GM23248 (cell line): ENCODE measurements around the gene CMTR1. TPM values are rescaled to one million over a fixed set of nuclear protein-coding genes. Genes with fewer than 3 reads are reported as not detected.

Source experiments
- DNase-seq: peaks from one replicate; pipeline ENCODE4 v3.0.0-alpha.2; 2015
- H2AFZ ChIP-seq: fragments of 200-600 bp; sonication (generic); 2 replicates; pipeline ENCODE4 v1.6.1; 2016; ENCODE audit warnings: antibody characterized with exemption
- H3F3A ChIP-seq: fragments of 200-600 bp; sonication (generic); 2 replicates; pipeline ENCODE4 v1.6.1; 2016; ENCODE audit warnings: mild to moderate bottlenecking, antibody characterized with exemption, mixed run types; ENCODE audit not compliant: insufficient read depth
- H3K27ac ChIP-seq: fragments of 200-600 bp; sonication (generic); 2 replicates; pipeline ENCODE4 v1.5.1; 2016; ENCODE audit warnings: mild to moderate bottlenecking
- H3K27me3 ChIP-seq: fragments of 200-600 bp; sonication (generic); replicated peaks from 2 replicates; pipeline ENCODE4 v1.6.1; 2016; ENCODE audit warnings: mild to moderate bottlenecking; ENCODE audit not compliant: insufficient read depth
- H3K36me3 ChIP-seq: fragments of 200-600 bp; sonication (generic); 2 replicates; pipeline ENCODE4 v1.6.1; 2016; ENCODE audit warnings: low read depth, mild to moderate bottlenecking
- H3K4me1 ChIP-seq: fragments of 200-600 bp; sonication (generic); 2 replicates; pipeline ENCODE4 v1.6.1; 2016; ENCODE audit warnings: mild to moderate bottlenecking; ENCODE audit not compliant: insufficient read depth
- H3K4me2 ChIP-seq: fragments of 200-600 bp; sonication (generic); one replicate; pipeline ENCODE4 v1.6.1; 2016; ENCODE audit warnings: mild to moderate bottlenecking; ENCODE audit not compliant: unreplicated experiment
- H3K4me3 ChIP-seq: fragments of 200-600 bp; sonication (generic); 2 replicates; pipeline ENCODE4 v1.5.1; 2016; ENCODE audit warnings: mild to moderate bottlenecking
- H3K79me2 ChIP-seq: fragments of 200-600 bp; sonication (generic); 2 replicates; pipeline ENCODE4 v1.6.1; 2016; ENCODE audit warnings: mild to moderate bottlenecking; ENCODE audit not compliant: insufficient read depth
- H3K9ac ChIP-seq: fragments of 200-600 bp; sonication (generic); 2 replicates; pipeline ENCODE4 v1.6.1; 2016; ENCODE audit warnings: mild to moderate bottlenecking
- H3K9me2 ChIP-seq: fragments of 200-600 bp; sonication (generic); 2 replicates; pipeline ENCODE4 v1.6.1; 2016; ENCODE audit warnings: mixed run types, mild to moderate bottlenecking, moderate library complexity; ENCODE audit not compliant: insufficient read depth
- H3K9me3 ChIP-seq: fragments of 200-600 bp; sonication (generic); one replicate; pipeline ENCODE4 v1.6.1; 2017; ENCODE audit warnings: low read depth
- H4K20me1 ChIP-seq: fragments of 200-600 bp; sonication (generic); 2 replicates; pipeline ENCODE4 v1.6.0; 2016; ENCODE audit not compliant: insufficient read depth
- EZH2 ChIP-seq: fragments of 200-600 bp; sonication (generic); IDR thresholded peaks from 2 replicates; pipeline ENCODE4 v1.6.1; 2018; ENCODE audit warnings: antibody characterized with exemption, mild to moderate bottlenecking; ENCODE audit not compliant: insufficient read depth, poor library complexity, severe bottlenecking
- EZH2phosphoT487 ChIP-seq: fragments of 200-600 bp; sonication (generic); IDR thresholded peaks from 2 replicates; pipeline ENCODE4 v1.6.1; 2018; ENCODE audit warnings: antibody characterized with exemption, moderate library complexity, mild to moderate bottlenecking, low read depth; ENCODE audit not compliant: insufficient read depth
- WGBS, 2 experiments: methylation state at CpG; one replicate each; pipeline ENCODE4 v1.1.6; 2015 to 2017; ENCODE audit warnings: low lambda C conversion rate in 2 of 2, low coverage in 1 of 2; ENCODE audit errors: missing lambda C conversion rate in 2 of 2; 5-methylcytosine and 5-hydroxymethylcytosine counted together
- in situ Hi-C: fragments of 300-500 bp; cut with MboI; formaldehyde crosslinking; loops from 2 replicates; pipeline ENCODE4 v1.15.0; 2020
- polyA plus RNA-seq: library from polyadenylated mRNA; unstranded; fragments of >200 nt; fragmentation: Nextera tagmentation; extraction: Ambion mirVana; gene quantifications from 2 replicates; pipeline ENCODE4 v1.2.1, GENCODE V29; 2016
- total RNA-seq: library from RNA; depleted of rRNA; stranded (reverse); fragments of >200 nt; shearing (Covaris generic); gene quantifications from 2 replicates; pipeline ENCODE4 v1.2.3, GENCODE V29; 2014

CMTR1 gene
- total and polyA plus RNA-seq, 2 experiments from 2014 or later = 16.1 to 46.3 TPM

GRCh38 chr6:37456126-37456525 is 23.1 kb downstream of the CMTR1 start:
- WGBS, 2 experiments = 15% methylated on average over 6 of the region's 6 CpGs
- Histone ChIP-seq H3K9ac (peak overlapping the region; percentile 79), H2AFZ (peak overlapping the region; percentile 6; the same call in 1 of the 2 replicates), H3K36me3 (peaks cover 12% of the 10 kb centered on the region; the same call in 1 of the 2 replicates), H3K27ac (peak overlapping the region; percentile 98), H3K4me2 (peak overlapping the region; percentile 72), H3K4me3 (peak overlapping the region; percentile 45), H3K79me2 (0 out of 2 replicates have a peak, but pooled peaks cover 3% of the 10 kb centered on the region), H3K9me3 (no peaks in the 10 kb centered on the region), H4K20me1 (no peaks in the 10 kb centered on the region), H3K4me1 (peaks cover 60% of the 10 kb centered on the region), H3K27me3 (no peaks in the 10 kb centered on the region), H3F3A (peaks cover 42% of the 10 kb centered on the region), H3K9me2 (no peaks in the 10 kb centered on the region)
- in situ Hi-C loops = no loop called here
- DNase-seq = peak; percentile 95
- TF ChIP-seq EZH2phosphoT487 = no peak
- TF ChIP-seq EZH2 = no peak

- Histone ChIP-seq H3K4me2 (peak overlapping the region; percentile 72), H3K27ac (peak overlapping the region; percentile 98), H3K9ac (peak overlapping the region; percentile 79), H3K9me3 (no peaks in the 10 kb centered on the region), H3F3A (peaks cover 33% of the 10 kb centered on the region), H3K27me3 (no peaks in the 10 kb centered on the region), H3K4me1 (peaks cover 51% of the 10 kb centered on the region), H3K36me3 (peaks cover 13% of the 10 kb centered on the region; the same call in 1 of the 2 replicates), H3K9me2 (no peaks in the 10 kb centered on the region), H3K79me2 (0 out of 2 replicates have a peak, but pooled peaks cover 3% of the 10 kb centered on the region), H3K4me3 (peak overlapping the region; percentile 45), H2AFZ (no peak overlapping the region; the same call in 1 of the 2 replicates), H4K20me1 (no peaks in the 10 kb centered on the region)
- in situ Hi-C loops = no loop called here
- peak; percentile 96 for DNase-seq
- WGBS, 2 experiments = 5 to 8% methylated on average over 6 of the region's 6 CpGs
- TF ChIP-seq EZH2phosphoT487 (no peak), EZH2 (no peak)
These were observed 24.0 kb downstream of the CMTR1 start for GRCh38 chr6:37456816-37457560.

GRCh38 chr6:37459981-37460800 is 27.2 kb downstream of the CMTR1 start:
- no peak overlapping the region for H2AFZ ChIP-seq

GRCh38 chr6:37460805-37461204 is 27.8 kb downstream of the CMTR1 start:
- Histone ChIP-seq H3K27me3 (no peaks in the 10 kb centered on the region), H3K9me2 (no peaks in the 10 kb centered on the region), H4K20me1 (no peaks in the 10 kb centered on the region), H3K79me2 (0 out of 2 replicates have a peak, but pooled peaks cover 3% of the 10 kb centered on the region), H3K4me2 (no peak overlapping the region), H3K36me3 (peaks cover 15% of the 10 kb centered on the region), H3K4me3 (no peak overlapping the region), H3K9ac (no peak overlapping the region), H2AFZ (no peak overlapping the region), H3K27ac (no peak overlapping the region), H3F3A (peaks cover 13% of the 10 kb centered on the region), H3K4me1 (peaks cover 20% of the 10 kb centered on the region), H3K9me3 (no peaks in the 10 kb centered on the region)
- DNase-seq = no peak
- in situ Hi-C loops = no loop called here
- TF ChIP-seq EZH2 (no peak), EZH2phosphoT487 (no peak)
- 97 to 100% methylated on average over 2 of the region's 2 CpGs for WGBS, 2 experiments

More at GRCh38 chr6:37459981-37460800, 27.2 kb downstream of the CMTR1 start:
- no peak overlapping the region for H3K9ac ChIP-seq
- H3K27ac ChIP-seq = no peak overlapping the region
- H3F3A ChIP-seq = peaks cover 19% of the 10 kb centered on the region
- DNase-seq = no peak
- no peaks in the 10 kb centered on the region for H3K9me3 ChIP-seq
- in situ Hi-C loops = no loop called here
- WGBS, 2 experiments = 94 to 96% methylated on average over 5 of the region's 5 CpGs
- H3K4me2 ChIP-seq = no peak overlapping the region
- H4K20me1 ChIP-seq = no peaks in the 10 kb centered on the region
- H3K4me3 ChIP-seq = no peak overlapping the region
- H3K79me2 ChIP-seq = 0 out of 2 replicates have a peak, but pooled peaks cover 3% of the 10 kb centered on the region
- no peaks in the 10 kb centered on the region for H3K9me2 ChIP-seq
- H3K4me1 ChIP-seq = peaks cover 26% of the 10 kb centered on the region
- H3K36me3 ChIP-seq = peaks cover 15% of the 10 kb centered on the region
- H3K27me3 ChIP-seq = no peaks in the 10 kb centered on the region
- TF ChIP-seq EZH2phosphoT487 (no peak), EZH2 (no peak)
